Body of pancreas (tissue), 4 donors: ENCODE results near the gene PRRT3.

Experiments used
- POLR2A ChIP-seq, 3 donors: fragments of 450-650 bp; IDR thresholded peaks; one replicate each; pipeline ENCODE4 v1.6.1; 2016; ENCODE audit warnings: antibody characterized with exemption in 3 of 3, mild to moderate bottlenecking in 2 of 3
- TF ChIP-seq, protein P1 (sequence below), 7 experiments: fragments of 450-650 bp in 4 of 7; fragments of 200-600 bp in 3 of 7; sonication (generic) in 3 of 7; IDR thresholded peaks; one replicate each; pipeline ENCODE4 v1.5.1; 2016 to 2019; ENCODE audit warnings: antibody characterized with exemption in 7 of 7

DNA sequence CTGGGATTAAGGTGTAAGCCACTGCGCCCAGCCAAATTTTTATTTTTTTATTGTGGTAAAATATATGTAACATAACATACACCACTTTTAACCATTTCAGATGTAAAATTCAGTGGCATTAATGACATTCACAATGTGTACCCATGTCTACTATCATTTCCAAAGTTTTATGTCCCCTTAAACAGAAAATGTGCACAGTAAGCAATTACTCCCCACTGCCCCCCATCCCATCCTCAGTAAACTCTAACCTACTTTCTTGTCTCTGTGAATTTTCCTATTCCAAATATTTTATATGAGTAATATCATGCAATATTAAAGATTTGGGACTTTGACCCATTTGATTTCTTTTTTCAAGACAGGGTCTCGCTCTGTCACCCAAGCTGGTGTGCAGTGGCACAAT lies 14.6 kb upstream of the PRRT3 start:
- TF ChIP-seq, protein P1, sequence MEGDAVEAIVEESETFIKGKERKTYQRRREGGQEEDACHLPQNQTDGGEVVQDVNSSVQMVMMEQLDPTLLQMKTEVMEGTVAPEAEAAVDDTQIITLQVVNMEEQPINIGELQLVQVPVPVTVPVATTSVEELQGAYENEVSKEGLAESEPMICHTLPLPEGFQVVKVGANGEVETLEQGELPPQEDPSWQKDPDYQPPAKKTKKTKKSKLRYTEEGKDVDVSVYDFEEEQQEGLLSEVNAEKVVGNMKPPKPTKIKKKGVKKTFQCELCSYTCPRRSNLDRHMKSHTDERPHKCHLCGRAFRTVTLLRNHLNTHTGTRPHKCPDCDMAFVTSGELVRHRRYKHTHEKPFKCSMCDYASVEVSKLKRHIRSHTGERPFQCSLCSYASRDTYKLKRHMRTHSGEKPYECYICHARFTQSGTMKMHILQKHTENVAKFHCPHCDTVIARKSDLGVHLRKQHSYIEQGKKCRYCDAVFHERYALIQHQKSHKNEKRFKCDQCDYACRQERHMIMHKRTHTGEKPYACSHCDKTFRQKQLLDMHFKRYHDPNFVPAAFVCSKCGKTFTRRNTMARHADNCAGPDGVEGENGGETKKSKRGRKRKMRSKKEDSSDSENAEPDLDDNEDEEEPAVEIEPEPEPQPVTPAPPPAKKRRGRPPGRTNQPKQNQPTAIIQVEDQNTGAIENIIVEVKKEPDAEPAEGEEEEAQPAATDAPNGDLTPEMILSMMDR (IDR thresholded peaks at IDR 0.05) = no peak
- no peak for TF ChIP-seq POLR2A (IDR thresholded peaks at IDR 0.05)
